ENCODE data around the gene ATP6AP1. TPM values are rescaled to one million over a fixed set of nuclear protein-coding genes. Genes with fewer than 3 reads are reported as not detected.

The ATP6AP1 gene
- total RNA-seq, 1 experiment from 2014 or later = 221 TPM

DNA sequence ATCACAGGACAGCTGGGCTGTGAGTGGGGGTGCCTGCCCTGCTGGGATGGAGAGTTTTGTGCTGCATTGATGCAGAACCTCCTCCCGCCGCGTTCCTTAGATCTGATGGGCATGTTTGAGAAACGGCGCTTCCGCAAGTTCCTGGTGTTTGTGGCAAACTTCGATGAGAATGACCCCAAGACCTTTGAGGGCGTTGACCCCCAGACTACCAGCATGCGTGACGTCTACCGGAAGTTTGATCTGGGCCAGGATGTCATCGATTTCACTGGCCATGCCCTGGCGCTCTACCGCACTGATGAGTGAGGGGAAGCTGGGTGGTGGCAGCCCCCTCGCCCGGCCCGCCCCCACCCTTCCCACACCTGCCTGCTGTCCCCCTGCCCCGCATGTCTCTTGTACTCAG lies 11.4 kb downstream of the ATP6AP1 start:
- no peak for TF ChIP-seq REST (IDR thresholded peaks at IDR 0.05; ENCODE audit: insufficient read depth in 1 of 2, low read depth in 2 of 2, low read length in 1 of 2)
- TF ChIP-seq SIN3A (IDR thresholded peaks at IDR 0.05; ENCODE audit: borderline replicate concordance, insufficient read depth, low read depth, low read length) = no peak
- no peak for TF ChIP-seq CTCF (IDR thresholded peaks at IDR 0.05)
- no peak for TF ChIP-seq TCF7L2 (IDR thresholded peaks at IDR 0.05; ENCODE audit: low read depth, low read length)
- TF ChIP-seq POLR2AphosphoS5 (IDR thresholded peaks at IDR 0.05; ENCODE audit: low read depth, low read length) = no peak
- POLR2A ChIA-PET = interaction anchor here (0.7 kb wide), 1 partner anchor 87 kb away, joined by 3 read pairs; no protein-coding TSS in a partner anchor
- no peak for DNase-seq (ENCODE audit: low read depth, low spot score)
- no TSS peak for BruUV-seq (replicated peaks)
- Histone ChIP-seq H3K36me3 (ENCODE audit: control insufficient read depth, insufficient read depth, low read length) (no peaks in the 10 kb centered on the region), H3K27ac (ENCODE audit: low read length) (no peak overlapping the region), H3K9me3 (ENCODE audit: control insufficient read depth, insufficient read depth, low read depth, low read length) (no peaks in the 10 kb centered on the region), H3K27me3 (ENCODE audit: control insufficient read depth, insufficient read depth, low read length) (no peaks in the 10 kb centered on the region), H3K4me3 (ENCODE audit: low read depth in 2 of 2, low read length in 2 of 2) (no peak overlapping the region), H3K4me1 (ENCODE audit: control insufficient read depth, insufficient read depth, low read length) (peaks cover 27% of the 10 kb centered on the region)
- intact Hi-C loops (cut with micrococcal nuclease; ENCODE audit: unreplicated experiment) = no loop called here
- no peak for ATAC-seq
- in situ Hi-C loops (cut with HindIII; ENCODE audit: low pct_unique_long_range_greater_than_20kb, low sequenced_read_pairs) = no loop called here
- CTCF ChIA-PET = interaction anchor here (0.5 kb wide), 1 partner anchor 15 kb away, joined by 7 read pairs; no protein-coding TSS in a partner anchor

- no peaks in the 10 kb centered on the region for H3K27me3 ChIP-seq (ENCODE audit: control insufficient read depth, insufficient read depth, low read length)
- no peak for DNase-seq (ENCODE audit: low read depth, low spot score)
- H3K9me3 ChIP-seq (ENCODE audit: control insufficient read depth, insufficient read depth, low read depth, low read length) = no peaks in the 10 kb centered on the region
- H3K4me3 ChIP-seq (ENCODE audit: low read depth in 2 of 2, low read length in 2 of 2) = no peak overlapping the region
- in situ Hi-C loops (cut with HindIII; ENCODE audit: low pct_unique_long_range_greater_than_20kb, low sequenced_read_pairs) = no loop called here
- intact Hi-C loops (cut with micrococcal nuclease; ENCODE audit: unreplicated experiment) = no loop called here
- ATAC-seq = no peak
- ChIA-PET CTCF (no interaction called here), POLR2A (interaction anchor here (0.7 kb wide), 1 partner anchor 14 kb away, joined by 3 read pairs; no protein-coding TSS in a partner anchor)
- no peaks in the 10 kb centered on the region for H3K36me3 ChIP-seq (ENCODE audit: control insufficient read depth, insufficient read depth, low read length)
- no peak overlapping the region for H3K27ac ChIP-seq (ENCODE audit: low read length)
- H3K4me1 ChIP-seq (ENCODE audit: control insufficient read depth, insufficient read depth, low read length) = peaks cover 36% of the 10 kb centered on the region
- BruUV-seq (replicated peaks) = no TSS peak
- TF ChIP-seq POLR2AphosphoS5 (IDR thresholded peaks at IDR 0.05; ENCODE audit: low read depth, low read length) (no peak), SIN3A (IDR thresholded peaks at IDR 0.05; ENCODE audit: borderline replicate concordance, insufficient read depth, low read depth, low read length) (no peak), CTCF (IDR thresholded peaks at IDR 0.05) (no peak), REST (IDR thresholded peaks at IDR 0.05; ENCODE audit: insufficient read depth in 1 of 2, low read depth in 2 of 2, low read length in 1 of 2) (no peak), TCF7L2 (IDR thresholded peaks at IDR 0.05; ENCODE audit: low read depth, low read length) (no peak)
Measured at GRCh38 chrX:154440623-154441357, 12.3 kb downstream of the ATP6AP1 start.
